HG03442 (cell line): ENCODE results near the gene ADPRH.

Source experiments
- ATAC-seq: cut with Tn5 transposase; IDR thresholded peaks from one replicate; pipeline ENCODE4 v1.9.1; 2021; ENCODE audit warnings: mild to moderate bottlenecking, moderate library complexity; ENCODE audit not compliant: unreplicated experiment

The ADPRH gene

GRCh38 chr3:119595639-119596334 is 16.5 kb downstream of the ADPRH start:
- ATAC-seq = no peak

GRCh38 chr3:119596398-119596797 is 17.1 kb downstream of the ADPRH start:
- ATAC-seq = no peak

GRCh38 chr3:119597548-119598288 is 18.4 kb downstream of the ADPRH start, which contains the start of gene PLA1A:
TSS of gene PLA1A (plus strand) at chr3:119597885. CDS start at chr3:119597914, 29 bp downstream.
- ATAC-seq = no peak

- peak; percentile 48 for ATAC-seq
Measured at GRCh38 chr3:119598410-119599098, 19.3 kb downstream of the ADPRH start.

GRCh38 chr3:119599558-119600174 is 20.4 kb downstream of the ADPRH start:
- ATAC-seq = no peak

GRCh38 chr3:119600732-119601131 is 21.4 kb downstream of the ADPRH start:
- ATAC-seq = peak; percentile 61

GRCh38 chr3:119601154-119601553 is 21.9 kb downstream of the ADPRH start:
- ATAC-seq = peak; percentile 15

GRCh38 chr3:119602676-119603075 is 23.4 kb downstream of the ADPRH start:
- ATAC-seq = no peak

- no peak for ATAC-seq
Measured at GRCh38 chr3:119604878-119605277, 25.6 kb downstream of the ADPRH start.

- ATAC-seq = no peak
Measured at GRCh38 chr3:119608405-119609000, 29.2 kb downstream of the ADPRH start.

GRCh38 chr3:119609301-119609700 is 30.0 kb downstream of the ADPRH start:
- ATAC-seq = no peak

- no peak for ATAC-seq
Measured at GRCh38 chr3:119611664-119612063, 32.4 kb downstream of the ADPRH start.

- ATAC-seq = peak; percentile 86
Measured at GRCh38 chr3:119613201-119613600, 33.9 kb downstream of the ADPRH start.

GRCh38 chr3:119613872-119614271 is 34.6 kb downstream of the ADPRH start:
- ATAC-seq = no peak

- no peak for ATAC-seq
Measured at GRCh38 chr3:119616056-119616455, 36.8 kb downstream of the ADPRH start.

- ATAC-seq = no peak
Measured at GRCh38 chr3:119619094-119619493, 39.8 kb downstream of the ADPRH start.

- no peak for ATAC-seq
Measured at GRCh38 chr3:119620899-119621298, 41.6 kb downstream of the ADPRH start.

GRCh38 chr3:119624002-119624720 is 44.9 kb downstream of the ADPRH start:
- ATAC-seq = no peak

- no peak for ATAC-seq
Measured at GRCh38 chr3:119625451-119626153, 46.3 kb downstream of the ADPRH start.

GRCh38 chr3:119626196-119626595 is 46.9 kb downstream of the ADPRH start:
- ATAC-seq = no peak
